Measurements from ENCODE around the gene G2E3.
"Not testable (repeated sequence)": the region's sequence is repeated elsewhere in the genome, so short reads cannot be mapped to it uniquely, and the experiment has no call there.

G2E3 gene, protein sequence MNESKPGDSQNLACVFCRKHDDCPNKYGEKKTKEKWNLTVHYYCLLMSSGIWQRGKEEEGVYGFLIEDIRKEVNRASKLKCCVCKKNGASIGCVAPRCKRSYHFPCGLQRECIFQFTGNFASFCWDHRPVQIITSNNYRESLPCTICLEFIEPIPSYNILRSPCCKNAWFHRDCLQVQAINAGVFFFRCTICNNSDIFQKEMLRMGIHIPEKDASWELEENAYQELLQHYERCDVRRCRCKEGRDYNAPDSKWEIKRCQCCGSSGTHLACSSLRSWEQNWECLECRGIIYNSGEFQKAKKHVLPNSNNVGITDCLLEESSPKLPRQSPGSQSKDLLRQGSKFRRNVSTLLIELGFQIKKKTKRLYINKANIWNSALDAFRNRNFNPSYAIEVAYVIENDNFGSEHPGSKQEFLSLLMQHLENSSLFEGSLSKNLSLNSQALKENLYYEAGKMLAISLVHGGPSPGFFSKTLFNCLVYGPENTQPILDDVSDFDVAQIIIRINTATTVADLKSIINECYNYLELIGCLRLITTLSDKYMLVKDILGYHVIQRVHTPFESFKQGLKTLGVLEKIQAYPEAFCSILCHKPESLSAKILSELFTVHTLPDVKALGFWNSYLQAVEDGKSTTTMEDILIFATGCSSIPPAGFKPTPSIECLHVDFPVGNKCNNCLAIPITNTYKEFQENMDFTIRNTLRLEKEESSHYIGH

GRCh38 chr14:30558675-30559555 is at the start of gene G2E3:
G2E3 (plus strand) TSS chr14:30559158; CDS start chr14:30581080, 21,922 bp downstream.
- DNase-seq = peak; percentile 93

DNA sequence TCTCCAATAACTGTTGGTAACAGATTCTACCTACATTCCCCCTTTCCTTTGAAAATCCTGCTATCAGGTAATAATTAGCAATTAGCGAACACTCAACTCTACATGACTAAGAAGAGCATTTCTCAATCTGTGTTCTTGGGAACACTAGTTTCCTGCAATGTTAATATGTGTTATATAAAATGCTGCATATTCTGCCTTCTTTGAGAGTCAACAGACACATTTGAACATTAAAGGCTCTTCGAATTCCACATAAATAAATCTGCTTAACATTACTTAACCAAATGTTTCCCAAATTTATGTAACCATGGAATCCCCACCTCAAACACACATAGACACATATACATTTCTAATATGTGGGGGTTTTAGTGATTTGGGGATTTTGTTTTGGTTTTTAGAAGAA is 41.2 kb upstream of the G2E3 start:
- no peak for DNase-seq

GRCh38 chr14:30518867-30519560 is 39.9 kb upstream of the G2E3 start:
- no peak for DNase-seq

GRCh38 chr14:30519961-30520360 is 39.0 kb upstream of the G2E3 start:
- DNase-seq = no peak

- no peak for DNase-seq
These were observed 38.4 kb upstream of the G2E3 start for GRCh38 chr14:30520536-30520935.

GRCh38 chr14:30521899-30522736 is 36.8 kb upstream of the G2E3 start:
- peak; percentile 44 for DNase-seq

GRCh38 chr14:30525833-30526232 is 33.1 kb upstream of the G2E3 start:
- no peak for DNase-seq

DNA sequence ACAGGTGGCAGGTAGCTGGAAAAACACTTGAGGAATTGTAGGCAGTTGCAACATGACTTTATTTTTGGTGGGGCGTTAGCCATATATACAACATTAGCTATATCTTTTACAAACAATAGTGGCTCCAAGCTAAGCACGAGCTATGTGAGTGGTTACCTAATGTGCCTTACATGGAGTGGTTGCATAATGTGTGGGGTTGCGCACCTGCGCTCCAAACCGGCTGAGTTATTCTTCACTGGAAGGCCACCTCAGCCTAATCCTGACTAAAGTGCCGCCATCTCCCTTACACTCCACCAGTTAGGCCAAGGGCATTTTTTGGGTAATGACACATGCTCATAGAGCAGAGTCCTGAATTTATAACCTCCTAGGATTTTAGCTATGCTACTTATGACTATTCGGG is 31.8 kb upstream of the G2E3 start:
- DNase-seq = no peak

DNA sequence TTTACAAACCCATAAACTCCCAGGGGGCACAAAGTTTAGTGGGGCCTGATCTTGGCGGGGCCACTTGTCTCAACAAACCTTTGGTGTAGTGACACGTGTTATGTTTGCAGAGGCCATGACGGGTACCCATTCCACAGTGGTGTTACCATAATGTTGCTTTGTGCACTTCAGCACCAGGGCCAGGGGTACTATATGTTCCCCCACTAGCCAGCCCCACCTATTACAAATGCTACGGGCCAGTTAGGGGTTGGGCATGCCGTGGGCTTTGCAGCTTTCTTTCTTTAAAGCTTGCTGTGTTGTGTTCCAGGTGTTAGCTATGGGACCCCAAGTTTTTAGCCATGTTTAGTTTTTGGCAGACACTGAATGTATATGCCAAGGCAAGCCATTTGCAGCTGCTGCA is 30.8 kb upstream of the G2E3 start:
- no peak for DNase-seq

DNA sequence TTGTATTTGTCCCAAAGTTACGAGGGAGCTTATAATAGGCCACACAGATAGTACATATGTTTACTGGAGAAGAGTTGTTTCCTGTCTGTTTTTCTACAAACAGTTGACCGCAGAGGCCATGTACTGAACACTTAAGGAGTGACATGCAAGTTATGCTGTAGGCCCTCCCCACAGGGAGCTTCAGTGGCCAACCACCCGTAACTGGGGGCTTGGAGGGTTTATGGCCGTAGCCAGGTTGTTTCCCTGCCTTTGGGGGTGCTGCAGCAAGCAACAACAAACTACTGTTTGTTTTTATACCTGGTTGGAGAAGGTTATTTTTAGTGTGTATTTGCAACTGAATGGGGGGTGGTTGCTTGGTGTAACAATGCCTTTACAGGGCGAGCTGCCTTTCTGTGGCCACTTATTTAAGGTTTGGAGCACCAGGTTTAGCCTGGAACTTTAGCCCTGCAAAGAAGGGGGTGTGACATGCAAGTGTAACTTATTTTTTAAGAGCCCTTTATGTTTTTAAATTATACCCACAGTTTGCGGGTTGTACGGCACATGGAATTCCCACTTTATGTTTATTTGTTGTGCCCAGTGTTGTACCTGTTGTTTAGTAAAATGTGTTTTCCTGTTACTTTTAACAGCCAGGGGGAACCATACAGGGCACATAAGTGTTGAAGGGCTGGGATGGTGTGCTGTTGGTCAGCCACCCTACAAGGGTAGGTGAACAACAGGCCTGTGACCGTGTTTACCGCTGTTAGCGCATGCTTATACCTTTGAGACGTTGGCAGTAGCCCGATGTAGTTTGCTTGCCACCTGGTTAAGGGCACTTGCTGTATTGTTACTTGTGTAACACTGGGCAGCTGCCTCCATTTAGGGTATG is 29.9 kb upstream of the G2E3 start:
- no peak for DNase-seq

DNA sequence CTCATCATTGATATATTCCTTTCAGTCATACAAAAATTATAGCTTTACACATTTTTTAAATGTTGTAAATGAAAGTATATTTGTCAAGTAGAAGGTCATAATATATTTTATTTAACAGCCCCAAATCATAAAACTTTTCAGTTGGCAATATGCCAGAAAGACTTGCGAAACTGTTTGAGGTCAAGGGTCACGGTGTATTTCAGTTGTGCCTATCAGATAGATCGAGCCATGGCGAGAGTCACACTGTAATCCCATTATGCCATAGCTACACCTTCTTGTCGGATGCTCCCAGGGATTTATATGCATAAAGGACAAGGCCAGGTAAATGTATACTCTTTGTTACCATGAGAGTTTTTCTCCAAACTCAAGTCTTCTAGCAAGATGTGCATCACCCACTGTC is 26.7 kb upstream of the G2E3 start:
- DNase-seq = no peak

- DNase-seq = no peak
These were observed 25.8 kb upstream of the G2E3 start for GRCh38 chr14:30533126-30533525.

GRCh38 chr14:30541318-30541717 is 17.6 kb upstream of the G2E3 start:
- peak; percentile 37 for DNase-seq

DNA sequence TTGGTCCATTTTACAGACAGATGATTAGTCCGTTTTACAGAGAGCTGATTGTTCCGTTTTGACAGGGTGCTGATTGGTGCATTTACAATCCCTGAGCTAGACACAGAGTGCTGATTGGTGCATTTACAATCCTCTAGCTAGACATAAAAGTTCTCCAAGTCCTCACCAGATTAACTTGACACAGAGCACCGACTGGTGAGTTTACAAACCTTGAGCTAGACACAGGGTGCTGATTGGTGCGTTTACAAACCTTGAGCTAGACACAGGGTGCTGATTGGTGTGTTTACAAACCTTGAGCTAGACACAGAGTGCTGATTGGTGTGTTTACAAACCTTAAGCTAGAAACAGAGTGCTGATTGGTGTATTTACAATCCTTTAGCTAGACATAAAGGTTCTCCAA is 12.2 kb upstream of the G2E3 start:
- DNase-seq = not testable (repeated sequence)

DNA sequence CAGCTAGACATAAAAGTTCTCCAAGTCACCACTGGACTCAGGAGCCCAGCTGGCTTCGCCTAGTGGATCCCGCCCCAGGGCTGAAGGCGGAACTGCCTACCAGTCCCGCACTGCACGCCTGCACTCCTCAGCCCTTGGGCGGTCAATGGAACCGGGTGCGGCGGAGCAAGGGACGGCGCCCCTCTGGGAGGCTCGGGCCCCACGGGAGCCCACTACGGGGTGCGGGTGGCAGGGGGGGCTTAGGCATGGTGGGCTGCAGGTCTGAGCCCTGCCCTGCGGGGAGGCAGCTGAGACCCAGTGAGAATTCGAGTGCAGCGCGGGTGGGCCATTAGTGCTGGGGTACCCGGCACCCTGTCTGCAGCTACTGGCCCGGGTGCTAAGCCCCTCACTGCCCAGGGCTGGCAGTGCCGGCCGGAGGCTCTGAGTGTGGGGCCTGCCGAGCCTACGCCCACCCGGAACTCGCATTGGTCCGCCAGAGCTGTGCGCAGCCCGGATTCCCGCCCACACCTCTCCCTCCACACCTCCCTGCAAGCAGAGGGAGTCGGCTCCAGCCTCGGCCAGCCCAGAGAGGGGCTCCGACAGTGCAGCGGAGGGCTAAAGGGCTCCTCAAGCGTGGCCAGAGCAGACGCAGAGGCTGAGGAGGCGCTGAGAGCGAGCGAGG is 11.4 kb upstream of the G2E3 start:
- no peak for DNase-seq

DNA sequence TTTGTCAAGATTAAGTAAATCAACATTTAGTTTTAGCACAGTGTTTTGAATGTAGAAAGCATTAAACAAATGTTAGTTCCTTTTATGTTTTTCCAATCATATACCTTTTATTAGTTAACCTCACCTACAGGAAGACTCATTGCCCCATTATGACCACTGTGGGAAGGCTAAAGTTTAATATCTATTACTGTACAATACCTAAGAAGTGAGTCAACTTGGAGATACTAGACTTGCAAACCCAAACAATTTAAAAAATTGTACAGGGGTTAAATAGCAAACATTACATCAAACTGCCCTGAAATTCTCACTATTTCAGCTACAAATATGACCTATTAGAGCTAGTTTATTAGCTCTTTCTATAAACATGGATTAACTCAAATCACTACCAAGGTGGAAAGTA is 8.6 kb upstream of the G2E3 start:
- no peak for DNase-seq

DNA sequence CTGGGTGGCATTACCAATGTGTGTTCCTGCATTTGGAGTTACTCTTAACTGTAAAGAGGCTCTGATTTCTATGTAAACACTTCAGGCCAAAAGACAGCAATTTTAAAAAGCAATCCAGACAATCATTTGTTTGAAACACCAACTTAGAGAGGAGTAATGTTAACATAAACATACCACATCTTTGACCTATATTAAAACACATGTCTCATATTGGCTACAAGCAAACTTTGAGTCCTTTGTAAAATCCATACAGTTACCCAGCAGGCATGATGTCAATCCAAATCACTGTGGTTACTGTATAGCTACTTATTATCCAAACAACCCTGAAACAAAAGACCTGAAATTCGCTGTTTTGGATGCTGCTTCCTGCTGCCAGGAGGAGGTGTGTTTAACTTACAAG is 7.5 kb upstream of the G2E3 start:
- no peak for DNase-seq

DNA sequence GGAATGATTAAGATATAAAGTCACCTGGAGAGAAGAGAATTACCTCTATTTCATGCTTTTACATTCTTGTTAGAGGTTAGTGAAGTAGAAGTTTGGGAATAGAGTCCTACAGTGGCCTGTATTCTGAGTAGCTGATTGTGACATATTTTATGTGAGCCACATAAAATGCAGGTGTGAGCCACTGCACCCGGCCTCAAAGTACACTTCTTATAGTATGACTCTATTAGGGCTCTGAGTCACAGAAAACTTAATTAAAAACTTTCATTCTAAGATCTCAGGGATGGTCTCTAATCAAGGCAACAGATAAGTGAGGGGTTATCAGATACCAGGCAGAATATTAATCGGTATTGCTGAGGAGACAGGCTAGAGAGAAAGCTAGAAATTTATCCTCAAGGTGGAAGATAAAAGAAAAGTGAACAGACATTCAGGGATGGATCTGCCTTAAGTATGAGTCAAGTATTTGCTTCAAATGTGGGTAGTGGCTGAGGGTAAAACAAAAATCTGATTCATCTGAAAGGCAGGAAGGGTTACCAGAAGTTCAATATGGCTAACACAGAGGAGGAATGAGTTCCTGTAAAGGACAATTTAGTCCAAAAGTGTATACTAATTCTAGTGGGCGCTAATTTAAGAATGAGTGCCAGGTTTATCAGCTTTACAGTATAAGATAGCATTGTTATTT is 5.5 kb upstream of the G2E3 start:
- DNase-seq = no peak

GRCh38 chr14:30558362-30558674 is 640 bp upstream of the G2E3 start:
- no peak for DNase-seq

DNA sequence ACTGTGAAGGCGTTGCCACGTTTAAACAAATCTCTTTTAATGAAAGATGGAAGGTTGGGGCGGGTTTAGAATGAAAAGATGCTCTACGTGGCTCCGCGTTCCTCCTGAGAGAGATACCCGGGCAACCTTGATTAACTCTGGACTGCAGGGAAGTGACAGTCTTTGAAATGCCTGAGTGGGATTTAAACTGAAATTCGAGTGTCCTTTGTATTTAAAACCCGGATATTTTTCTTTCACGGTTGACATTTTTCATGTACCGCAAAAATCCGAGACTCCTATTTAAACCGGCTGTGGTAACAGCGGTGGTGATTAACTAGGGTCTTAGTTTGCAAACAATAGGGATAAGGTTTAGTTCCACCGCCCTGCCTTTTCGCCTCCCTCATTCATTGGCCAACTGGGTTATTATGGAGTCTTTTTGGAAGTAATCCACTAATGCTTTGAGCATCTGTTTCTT is 707 bp downstream of the G2E3 start:
- no peak for DNase-seq
